ENCODE data around the gene CDC42BPB.

- TF ChIP-seq CTCF (IDR thresholded peaks at IDR 0.05) (no peak), POLR2A (IDR thresholded peaks at IDR 0.05) (no peak)
Observed at GRCh38 chr14:103065861-103066260, 8.5 kb upstream of the CDC42BPB start.

All from breast epithelium (tissue), 3 donors.